ENCODE measurements around the gene PTGR2. TPM values are rescaled to one million over a fixed set of nuclear protein-coding genes. Genes with fewer than 3 reads are reported as not detected.
"Not testable (repeated sequence)": the region's sequence is repeated elsewhere in the genome, so short reads cannot be mapped to it uniquely, and the experiment has no call there.

Gene PTGR2
- total and polyA plus RNA-seq, 5 donors from 2014 or later, result 0.98 to 2.8 (median 1.1) TPM

DNA sequence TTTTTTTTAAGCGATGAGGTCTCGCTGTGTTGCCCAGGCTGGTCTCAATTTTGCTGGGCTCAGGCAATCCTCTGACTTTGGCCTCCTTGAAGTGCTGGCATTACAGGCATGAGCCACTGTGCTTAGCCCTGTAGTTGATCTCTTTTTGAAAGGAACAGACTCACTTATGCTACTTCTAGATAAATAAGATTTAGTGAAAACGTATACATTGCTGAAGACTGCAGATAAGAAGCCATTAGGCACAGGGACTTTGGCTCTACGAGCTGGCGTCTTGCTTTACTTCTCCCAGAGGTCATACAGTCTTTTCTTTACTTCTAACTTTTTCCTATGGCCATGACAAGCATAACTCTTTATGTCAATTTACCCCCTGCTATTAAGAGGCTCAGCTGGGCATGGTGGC lies 9.4 kb downstream of the PTGR2 start:
- Histone ChIP-seq H3K9me3 (ENCODE audit: control insufficient read depth in 2 of 2, low read length in 2 of 2) (no peaks in the 10 kb centered on the region), H3K4me1 (ENCODE audit: control insufficient read depth, insufficient read depth, low read length, poor library complexity, severe bottlenecking) (no peaks in the 10 kb centered on the region), H3K27ac (ENCODE audit: insufficient read depth, low read length, poor library complexity, severe bottlenecking) (no peak overlapping the region), H3K27me3 (ENCODE audit: control insufficient read depth, insufficient read depth, low read length) (no peaks in the 10 kb centered on the region), H3K4me3 (ENCODE audit: low read depth, low read length) (no peak overlapping the region), H3K36me3 (ENCODE audit: control insufficient read depth, insufficient read depth, low read length) (no peaks in the 10 kb centered on the region)
- Mint-ChIP-seq H3K9me3 (no peaks in the 10 kb centered on the region), H3K27ac (no peak overlapping the region), H3K27me3 (no peaks in the 10 kb centered on the region), H3K36me3 (peaks cover 10% of the 10 kb centered on the region), H3K4me1 (no peaks in the 10 kb centered on the region), H3K4me3 (no peak overlapping the region)
- DNase-seq (no peak), ATAC-seq (ENCODE audit: low read depth in 2 of 2) (no peak)

GRCh38 chr14:73862480-73862879 lies 10.8 kb downstream of the PTGR2 start:
- H3K27ac ChIP-seq (ENCODE audit: insufficient read depth, low read length, poor library complexity, severe bottlenecking), result no peak overlapping the region
- ATAC-seq (ENCODE audit: low read depth in 2 of 2) (no peak), DNase-seq (no peak)
- Mint-ChIP-seq H3K4me3 (no peak overlapping the region), H3K27ac (no peak overlapping the region), H3K36me3 (peaks cover 14% of the 10 kb centered on the region), H3K27me3 (no peaks in the 10 kb centered on the region), H3K4me1 (peaks cover 0 to 2% (median 0%) of the 10 kb centered on the region in 4 donors), H3K9me3 (no peaks in the 10 kb centered on the region)
- no peaks in the 10 kb centered on the region for H3K36me3 ChIP-seq (ENCODE audit: control insufficient read depth, insufficient read depth, low read length)
- H3K27me3 ChIP-seq (ENCODE audit: control insufficient read depth, insufficient read depth, low read length), result no peaks in the 10 kb centered on the region
- no peak overlapping the region for H3K4me3 ChIP-seq (ENCODE audit: low read depth, low read length)
- H3K4me1 ChIP-seq (ENCODE audit: control insufficient read depth, insufficient read depth, low read length, poor library complexity, severe bottlenecking), result no peaks in the 10 kb centered on the region
- no peaks in the 10 kb centered on the region for H3K9me3 ChIP-seq (ENCODE audit: control insufficient read depth in 2 of 2, low read length in 2 of 2)

DNA sequence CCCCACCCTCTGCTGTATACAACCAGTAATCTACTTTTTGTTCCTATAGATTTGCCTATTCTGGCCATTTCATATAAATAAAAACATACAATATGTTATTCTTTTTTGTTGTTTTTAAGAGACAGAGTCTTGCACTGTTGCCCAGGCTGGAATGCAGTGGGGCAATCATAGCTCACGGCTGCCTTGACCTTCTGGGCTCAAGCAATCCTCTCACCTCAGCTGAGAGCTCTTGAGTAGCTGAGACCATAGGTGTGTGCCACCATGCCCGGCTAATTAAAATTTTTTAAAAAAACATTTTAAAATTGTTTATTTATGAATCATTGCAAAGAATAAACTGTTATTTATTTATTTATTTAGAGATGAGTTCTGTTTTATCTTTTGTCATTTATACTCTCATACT lies 11.6 kb downstream of the PTGR2 start:
- Histone ChIP-seq H3K4me1 (ENCODE audit: control insufficient read depth, insufficient read depth, low read length, poor library complexity, severe bottlenecking) (no peaks in the 10 kb centered on the region), H3K27ac (ENCODE audit: insufficient read depth, low read length, poor library complexity, severe bottlenecking) (no peak overlapping the region), H3K4me3 (ENCODE audit: low read depth, low read length) (no peak overlapping the region), H3K36me3 (ENCODE audit: control insufficient read depth, insufficient read depth, low read length) (no peaks in the 10 kb centered on the region), H3K27me3 (ENCODE audit: control insufficient read depth, insufficient read depth, low read length) (no peaks in the 10 kb centered on the region), H3K9me3 (ENCODE audit: control insufficient read depth in 2 of 2, low read length in 2 of 2) (no peaks in the 10 kb centered on the region)
- Mint-ChIP-seq H3K36me3 (peaks cover 16% of the 10 kb centered on the region), H3K9me3 (no peaks in the 10 kb centered on the region), H3K4me1 (peaks cover 0 to 2% (median 0%) of the 10 kb centered on the region in 4 donors), H3K4me3 (no peak overlapping the region), H3K27ac (no peak overlapping the region), H3K27me3 (no peaks in the 10 kb centered on the region)
- DNase-seq (no peak), ATAC-seq (ENCODE audit: low read depth in 2 of 2) (no peak)

- Histone ChIP-seq H3K4me3 (ENCODE audit: low read depth, low read length) (no peak overlapping the region), H3K4me1 (ENCODE audit: control insufficient read depth, insufficient read depth, low read length, poor library complexity, severe bottlenecking) (no peaks in the 10 kb centered on the region), H3K36me3 (ENCODE audit: control insufficient read depth, insufficient read depth, low read length) (no peaks in the 10 kb centered on the region), H3K27me3 (ENCODE audit: control insufficient read depth, insufficient read depth, low read length) (no peaks in the 10 kb centered on the region), H3K9me3 (ENCODE audit: control insufficient read depth in 2 of 2, low read length in 2 of 2) (no peaks in the 10 kb centered on the region), H3K27ac (ENCODE audit: insufficient read depth, low read length, poor library complexity, severe bottlenecking) (no peak overlapping the region)
- no peaks in the 10 kb centered on the region for H3K9me3 Mint-ChIP-seq
- peaks cover 0 to 2% (median 0%) of the 10 kb centered on the region in 4 donors for H3K4me1 Mint-ChIP-seq
- no peak for DNase-seq
- H3K36me3 Mint-ChIP-seq, result peaks cover 16% of the 10 kb centered on the region
- no peak overlapping the region for H3K27ac Mint-ChIP-seq
- ATAC-seq (ENCODE audit: low read depth in 2 of 2), result no peak
- no peak overlapping the region for H3K4me3 Mint-ChIP-seq
- H3K27me3 Mint-ChIP-seq, result no peaks in the 10 kb centered on the region
Observed at GRCh38 chr14:73865534-73866113, 14.0 kb downstream of the PTGR2 start.

GRCh38 chr14:73869754-73870153 lies 18.1 kb downstream of the PTGR2 start:
- H3K27me3 Mint-ChIP-seq; H3K27ac ChIP-seq (ENCODE audit: insufficient read depth, low read length, poor library complexity, severe bottlenecking); H3K27ac Mint-ChIP-seq; H3K9me3 ChIP-seq (ENCODE audit: control insufficient read depth in 2 of 2, low read length in 2 of 2); H3K4me1 Mint-ChIP-seq; ATAC-seq (ENCODE audit: low read depth in 2 of 2); H3K9me3 Mint-ChIP-seq; DNase-seq; H3K36me3 ChIP-seq (ENCODE audit: control insufficient read depth, insufficient read depth, low read length); H3K27me3 ChIP-seq (ENCODE audit: control insufficient read depth, insufficient read depth, low read length); H3K4me3 Mint-ChIP-seq; H3K4me3 ChIP-seq (ENCODE audit: low read depth, low read length); H3K4me1 ChIP-seq (ENCODE audit: control insufficient read depth, insufficient read depth, low read length, poor library complexity, severe bottlenecking): not testable (repeated sequence)
- H3K36me3 Mint-ChIP-seq, result peaks cover 17% of the 10 kb centered on the region

DNA sequence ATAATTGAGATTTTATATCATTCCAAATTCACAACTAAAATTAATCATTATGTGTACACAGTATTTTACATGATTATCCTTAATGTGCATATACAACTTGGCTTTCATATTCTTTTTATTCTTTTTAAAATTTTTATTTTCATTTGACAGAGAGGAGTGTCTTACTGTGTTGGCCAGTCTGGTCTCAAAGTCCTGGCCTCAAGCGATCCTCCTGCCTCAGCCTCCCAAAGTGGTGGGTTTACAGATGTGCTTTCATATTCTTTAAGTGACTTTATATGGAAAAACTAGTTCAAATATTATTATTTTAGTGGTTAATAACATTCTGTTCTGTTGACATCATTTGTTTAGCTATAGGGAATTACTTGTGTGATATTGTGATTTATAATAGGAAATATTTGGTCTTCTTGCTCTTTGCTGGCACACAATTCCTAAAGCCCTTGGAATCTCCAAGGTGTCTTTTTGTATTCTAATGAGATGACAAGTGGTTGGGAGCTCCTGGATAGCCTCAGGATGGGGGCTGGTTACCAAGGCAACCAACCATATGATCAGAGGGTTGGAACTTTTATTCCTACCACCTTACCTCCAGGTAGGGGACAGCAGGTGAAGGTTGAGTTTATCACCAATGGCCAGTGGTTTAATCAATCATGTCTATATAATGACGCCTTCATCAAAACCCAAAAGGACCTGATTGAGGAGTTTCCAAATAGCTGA lies 19.0 kb downstream of the PTGR2 start:
- H3K9me3 Mint-ChIP-seq, result no peaks in the 10 kb centered on the region

DNA sequence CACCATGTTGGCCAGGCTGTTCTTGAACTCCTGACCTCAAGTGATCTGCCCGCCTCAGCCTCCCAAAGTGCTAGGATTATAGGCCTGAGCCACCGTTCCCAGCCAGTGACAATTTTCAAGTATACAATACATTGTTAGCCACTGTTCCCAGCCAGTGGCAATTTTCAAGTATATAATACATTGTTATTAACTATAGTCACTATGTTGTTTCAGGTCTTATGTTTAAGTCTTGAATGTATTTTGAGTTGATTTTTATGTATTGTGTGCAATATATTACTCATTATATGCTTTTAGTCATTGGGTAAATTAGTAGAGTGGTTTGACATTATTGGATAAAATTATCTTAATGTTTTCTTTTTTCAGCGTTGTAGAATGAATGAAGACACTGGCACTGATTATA lies 22.0 kb downstream of the PTGR2 start:
- Mint-ChIP-seq H3K27ac (no peak overlapping the region), H3K4me3 (no peak overlapping the region), H3K27me3 (no peaks in the 10 kb centered on the region), H3K4me1 (no peaks in the 10 kb centered on the region), H3K9me3 (no peaks in the 10 kb centered on the region), H3K36me3 (peaks cover 5% of the 10 kb centered on the region)
- DNase-seq (no peak), ATAC-seq (ENCODE audit: low read depth in 2 of 2) (no peak)
- Histone ChIP-seq H3K9me3 (ENCODE audit: control insufficient read depth in 2 of 2, low read length in 2 of 2) (no peaks in the 10 kb centered on the region), H3K27ac (ENCODE audit: insufficient read depth, low read length, poor library complexity, severe bottlenecking) (no peak overlapping the region), H3K4me3 (ENCODE audit: low read depth, low read length) (no peak overlapping the region), H3K27me3 (ENCODE audit: control insufficient read depth, insufficient read depth, low read length) (no peaks in the 10 kb centered on the region), H3K4me1 (ENCODE audit: control insufficient read depth, insufficient read depth, low read length, poor library complexity, severe bottlenecking) (no peaks in the 10 kb centered on the region), H3K36me3 (ENCODE audit: control insufficient read depth, insufficient read depth, low read length) (no peaks in the 10 kb centered on the region)

More for the DNA sequence above, 19.0 kb downstream of the PTGR2 start:
- no peak overlapping the region for H3K4me3 Mint-ChIP-seq
- peaks cover 0 to 2% (median 0%) of the 10 kb centered on the region in 4 donors for H3K4me1 Mint-ChIP-seq
- no peaks in the 10 kb centered on the region for H3K27me3 ChIP-seq (ENCODE audit: control insufficient read depth, insufficient read depth, low read length)
- H3K36me3 Mint-ChIP-seq, result peaks cover 12% of the 10 kb centered on the region
- H3K27ac Mint-ChIP-seq, result no peak overlapping the region
- H3K36me3 ChIP-seq (ENCODE audit: control insufficient read depth, insufficient read depth, low read length), result no peaks in the 10 kb centered on the region
- no peaks in the 10 kb centered on the region for H3K27me3 Mint-ChIP-seq
- H3K9me3 ChIP-seq (ENCODE audit: control insufficient read depth in 2 of 2, low read length in 2 of 2), result no peaks in the 10 kb centered on the region
- DNase-seq (no peak), ATAC-seq (ENCODE audit: low read depth in 2 of 2) (no peak)
- no peak overlapping the region for H3K4me3 ChIP-seq (ENCODE audit: low read depth, low read length)
- H3K27ac ChIP-seq (ENCODE audit: insufficient read depth, low read length, poor library complexity, severe bottlenecking), result no peak overlapping the region
- H3K4me1 ChIP-seq (ENCODE audit: control insufficient read depth, insufficient read depth, low read length, poor library complexity, severe bottlenecking), result no peaks in the 10 kb centered on the region

DNA sequence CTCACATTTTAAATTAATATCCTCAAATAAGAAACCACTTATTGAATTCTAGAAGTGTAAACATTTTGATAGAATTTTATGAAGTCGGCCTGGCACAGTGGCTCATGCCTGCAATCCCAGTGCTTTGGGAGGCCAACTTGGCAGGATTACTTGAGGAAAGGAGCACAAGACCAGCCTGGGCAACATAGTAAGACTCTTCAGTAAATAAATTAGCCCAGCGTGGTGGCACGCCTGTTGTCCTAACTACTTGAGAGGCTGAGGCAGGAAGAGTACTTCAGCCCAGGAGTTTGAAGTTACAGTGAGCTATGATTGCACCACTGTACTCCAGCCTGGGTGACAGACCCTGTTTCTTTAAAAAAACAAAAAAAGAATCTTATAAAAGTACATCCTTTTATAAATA lies 26.2 kb downstream of the PTGR2 start:
- peaks cover 5% of the 10 kb centered on the region for H3K27me3 Mint-ChIP-seq
- Histone ChIP-seq H3K4me1 (ENCODE audit: control insufficient read depth, insufficient read depth, low read length, poor library complexity, severe bottlenecking) (no peaks in the 10 kb centered on the region), H3K27me3 (ENCODE audit: control insufficient read depth, insufficient read depth, low read length) (no peaks in the 10 kb centered on the region), H3K4me3 (ENCODE audit: low read depth, low read length) (no peak overlapping the region), H3K27ac (ENCODE audit: insufficient read depth, low read length, poor library complexity, severe bottlenecking) (no peak overlapping the region), H3K36me3 (ENCODE audit: control insufficient read depth, insufficient read depth, low read length) (no peaks in the 10 kb centered on the region), H3K9me3 (ENCODE audit: control insufficient read depth in 2 of 2, low read length in 2 of 2) (no peaks in the 10 kb centered on the region)
- ATAC-seq (ENCODE audit: low read depth in 2 of 2), result no peak
- H3K36me3 Mint-ChIP-seq, result peaks cover 5% of the 10 kb centered on the region
- H3K4me1 Mint-ChIP-seq, result no peaks in the 10 kb centered on the region
- DNase-seq, result no peak
- H3K27ac Mint-ChIP-seq, result no peak overlapping the region
- no peak overlapping the region for H3K4me3 Mint-ChIP-seq
- no peaks in the 10 kb centered on the region for H3K9me3 Mint-ChIP-seq

Data from CD4-positive, CD25-positive, alpha-beta regulatory T cell (primary cell).